ENCODE results near the gene TBL1X. TPM values are rescaled to one million over a fixed set of nuclear protein-coding genes. Genes with fewer than 3 reads are reported as not detected.

Gene TBL1X
- total and polyA plus RNA-seq, 10 of the 15 experiments (the other 5 are each of a cell fraction or from before 2014, with no cell fraction given) = 4.4 to 26.3 (median 10.6) TPM

- no peaks in the 10 kb centered on the region for H3K27me3 ChIP-seq (replicated peaks in 1 of 2; ENCODE audit: control insufficient read depth in 2 of 2, insufficient read depth in 2 of 2, low read length in 1 of 2)
- H3K9me3 ChIP-seq (replicated peaks; ENCODE audit: control insufficient read depth, insufficient read depth, low read length) = no peaks in the 10 kb centered on the region; the same call in 2 of the 3 replicates
- no peak for FAIRE-seq
- ATAC-seq = no peak
- no peaks in the 10 kb centered on the region for H3K79me2 ChIP-seq (ENCODE audit: control insufficient read depth, insufficient read depth, low read length)
- in situ Hi-C loops (cut with MboI) = no loop called here
- H3K4me1 ChIP-seq (ENCODE audit: control insufficient read depth, insufficient read depth, low read length) = no peaks in the 10 kb centered on the region; the same call in 1 of the 2 replicates
- WGBS (ENCODE audit: insufficient coverage, insufficient replicate concordance, low lambda C conversion rate, missing lambda C conversion rate) = 67% methylated on average over 17 of the region's 17 CpGs
- H2AFZ ChIP-seq (ENCODE audit: control insufficient read depth, low read depth, low read length) = no peak overlapping the region
- ChIA-PET RAD21 (ENCODE audit: unreplicated experiment) (no interaction called here), CTCF (no interaction called here), POLR2A (no interaction called here), SMC1A (ENCODE audit: uncharacterized antibody, unreplicated experiment) (interaction anchor here (0.8 kb wide), 1 partner anchor 142 kb away, joined by 4 read pairs; no protein-coding TSS in a partner anchor)
- no peak for TF ChIP-seq ZNF622 (IDR thresholded peaks at IDR 0.05)
- TF ChIP-seq GATAD2B (conservative IDR thresholded peaks at IDR 0.05; ENCODE audit: low read depth) = no peak
- TF ChIP-seq BCL3 (IDR thresholded peaks at IDR 0.05; ENCODE audit: borderline replicate concordance, insufficient read depth, low read depth, low read length, poor library complexity, severe bottlenecking) = no peak
- no peak for TF ChIP-seq CHD1 (IDR thresholded peaks at IDR 0.05; ENCODE audit: low read depth, low read length)
- TF ChIP-seq CHD2 (IDR thresholded peaks at IDR 0.05; ENCODE audit: borderline replicate concordance, low read depth, low read length) = no peak
- no peak for TF ChIP-seq ZNF207 (IDR thresholded peaks at IDR 0.05; ENCODE audit: borderline replicate concordance)
- TF ChIP-seq POLR2AphosphoS5 (IDR thresholded peaks at IDR 0.05; ENCODE audit: low read length) = no peak
- TF ChIP-seq BRCA1 (IDR thresholded peaks at IDR 0.05; ENCODE audit: low read depth, low read length) = no peak
- TF ChIP-seq STAT1 (conservative IDR thresholded peaks at IDR 0.05) = no peak
- no peak for TF ChIP-seq RUNX3 (IDR thresholded peaks at IDR 0.05; ENCODE audit: low read length)
- BruUV-seq (replicated peaks) = no TSS peak
- H3K9ac ChIP-seq (ENCODE audit: control insufficient read depth, insufficient read depth, low read length) = no peak overlapping the region
- H3K4me2 ChIP-seq (ENCODE audit: control insufficient read depth, insufficient read depth) = no peak overlapping the region
- intact Hi-C loops (cut with micrococcal nuclease; ENCODE audit: unreplicated experiment) = loop anchor here (2.0 kb wide), 1 partner anchor 72 kb away; no protein-coding TSS in a partner anchor
- no peak overlapping the region for H3K4me3 ChIP-seq
- DNase-seq (ENCODE audit: low read depth, low spot score) = no peak
- no peak overlapping the region for H3K27ac ChIP-seq (ENCODE audit: control insufficient read depth, insufficient read depth)
- H3K36me3 ChIP-seq (ENCODE audit: control insufficient read depth in 2 of 2, insufficient read depth in 2 of 2, low read length in 1 of 2) = no peaks in the 10 kb centered on the region; a peak in 1 of 4 replicates
- H4K20me1 ChIP-seq (ENCODE audit: control insufficient read depth, insufficient read depth) = no peaks in the 10 kb centered on the region
Measured at GRCh38 chrX:9604111-9604907, 139.5 kb downstream of the TBL1X start.

All from GM12878 (cell line).